NT2/D1 (cell line): ENCODE data around the gene MIER2.

Experiments used
- DNase-seq: peaks from one replicate; pipeline ENCODE4 v3.0.0-alpha.2; 2011; ENCODE audit warnings: low read depth, low spot score
- H3K27me3 ChIP-seq: 2 replicates; pipeline ENCODE4 v1.6.0; 2011; ENCODE audit warnings: mild to moderate bottlenecking; ENCODE audit not compliant: insufficient read length, insufficient read depth
- H3K36me3 ChIP-seq: 2 replicates; pipeline ENCODE4 v1.6.1; 2011; ENCODE audit warnings: mild to moderate bottlenecking, low read length, mixed read lengths; ENCODE audit not compliant: insufficient read depth, insufficient read length
- H3K4me1 ChIP-seq: 2 replicates; pipeline ENCODE4 v1.5.1; 2011; ENCODE audit not compliant: insufficient read depth, insufficient read length
- H3K4me3 ChIP-seq: 2 replicates; pipeline ENCODE4 v1.5.1; 2011; ENCODE audit warnings: low read depth; ENCODE audit not compliant: insufficient read length
- H3K9ac ChIP-seq: 2 replicates; pipeline ENCODE4 v1.6.0; 2011; ENCODE audit warnings: low read depth; ENCODE audit not compliant: insufficient read length
- H3K9me3 ChIP-seq: 2 replicates; pipeline ENCODE4 v1.5.1; 2011; ENCODE audit warnings: mild to moderate bottlenecking, low read length; ENCODE audit not compliant: insufficient read depth
- SUZ12 ChIP-seq: IDR thresholded peaks from 2 replicates; pipeline ENCODE4 v1.6.1; 2011; ENCODE audit not compliant: insufficient read length, insufficient read depth; ENCODE audit errors: extremely low read depth
- YY1 ChIP-seq: IDR thresholded peaks from 2 replicates; pipeline ENCODE4 v1.6.1; 2011; ENCODE audit not compliant: insufficient read length, insufficient read depth
- ZNF274 ChIP-seq: IDR thresholded peaks from 2 replicates; pipeline ENCODE4 v1.6.1; 2011; ENCODE audit warnings: mild to moderate bottlenecking, low read depth, low read length

The MIER2 gene

GRCh38 chr19:282501-282900, 62.1 kb downstream of the MIER2 start:
- no peak for DNase-seq

DNA sequence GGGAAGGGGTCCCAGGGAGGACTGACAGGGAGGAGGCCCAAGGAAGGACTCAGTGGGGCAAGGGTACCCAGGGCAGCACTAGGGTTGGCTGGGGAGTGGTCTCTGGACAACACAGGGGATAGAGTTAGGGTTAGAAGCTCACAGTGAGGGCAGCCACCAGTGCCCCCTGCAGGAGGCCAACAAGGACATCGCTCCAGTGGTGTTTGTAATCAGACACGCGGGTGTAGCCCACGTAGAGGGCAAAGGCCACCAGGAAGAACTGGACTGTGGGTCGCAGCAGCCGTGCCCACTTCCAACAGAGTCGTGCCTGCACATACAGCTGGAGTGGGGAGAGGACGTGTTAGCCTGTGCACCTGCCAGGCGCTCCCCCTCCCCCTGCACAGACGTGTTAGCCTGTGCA, 62.6 kb downstream of the MIER2 start:
- no peak overlapping the region for H3K4me3 ChIP-seq
- peaks cover 9% of the 10 kb centered on the region for H3K4me1 ChIP-seq
- H3K9ac ChIP-seq: no peak overlapping the region
- no peaks in the 10 kb centered on the region for H3K9me3 ChIP-seq
- peaks cover 21% of the 10 kb centered on the region for H3K36me3 ChIP-seq
- H3K27me3 ChIP-seq: no peaks in the 10 kb centered on the region
- no peak for DNase-seq
- no peak for TF ChIP-seq ZNF274
- TF ChIP-seq YY1: no peak
- no peak for TF ChIP-seq SUZ12

More at GRCh38 chr19:282501-282900, 62.1 kb downstream of the MIER2 start:
- Histone ChIP-seq H3K4me3 (no peak overlapping the region), H3K4me1 (peaks cover 9% of the 10 kb centered on the region), H3K36me3 (peaks cover 26% of the 10 kb centered on the region), H3K27me3 (no peaks in the 10 kb centered on the region), H3K9ac (no peak overlapping the region), H3K9me3 (no peaks in the 10 kb centered on the region)
- TF ChIP-seq YY1 (no peak), ZNF274 (no peak), SUZ12 (no peak)

GRCh38 chr19:281156-281853, 63.3 kb downstream of the MIER2 start:
- DNase-seq: no peak
- no peaks in the 10 kb centered on the region for H3K27me3 ChIP-seq
- H3K36me3 ChIP-seq: peaks cover 21% of the 10 kb centered on the region
- H3K4me3 ChIP-seq: no peak overlapping the region
- no peaks in the 10 kb centered on the region for H3K9me3 ChIP-seq
- peaks cover 9% of the 10 kb centered on the region for H3K4me1 ChIP-seq
- H3K9ac ChIP-seq: no peak overlapping the region
- no peak for TF ChIP-seq ZNF274
- TF ChIP-seq SUZ12: no peak
- TF ChIP-seq YY1: no peak

GRCh38 chr19:280541-281009, 64.0 kb downstream of the MIER2 start:
- Histone ChIP-seq H3K4me1 (peaks cover 9% of the 10 kb centered on the region), H3K9me3 (no peaks in the 10 kb centered on the region), H3K36me3 (peaks cover 21% of the 10 kb centered on the region), H3K9ac (no peak overlapping the region), H3K27me3 (no peaks in the 10 kb centered on the region), H3K4me3 (no peak overlapping the region)
- TF ChIP-seq SUZ12 (no peak), YY1 (no peak), ZNF274 (no peak)
- DNase-seq: no peak

GRCh38 chr19:279656-280055, 64.9 kb downstream of the MIER2 start:
- Histone ChIP-seq H3K9me3 (no peaks in the 10 kb centered on the region), H3K9ac (no peak overlapping the region), H3K36me3 (peaks cover 21% of the 10 kb centered on the region), H3K27me3 (no peaks in the 10 kb centered on the region), H3K4me3 (no peak overlapping the region), H3K4me1 (peaks cover 9% of the 10 kb centered on the region)
- DNase-seq: no peak
- TF ChIP-seq YY1: no peak
- no peak for TF ChIP-seq ZNF274
- no peak for TF ChIP-seq SUZ12

GRCh38 chr19:279231-279630, 65.4 kb downstream of the MIER2 start:
- H3K9ac ChIP-seq: no peak overlapping the region
- H3K9me3 ChIP-seq: no peaks in the 10 kb centered on the region
- DNase-seq: no peak
- H3K36me3 ChIP-seq: peaks cover 21% of the 10 kb centered on the region
- H3K4me1 ChIP-seq: peaks cover 9% of the 10 kb centered on the region
- H3K27me3 ChIP-seq: no peaks in the 10 kb centered on the region
- TF ChIP-seq ZNF274 (no peak), SUZ12 (no peak), YY1 (no peak)
- H3K4me3 ChIP-seq: no peak overlapping the region

DNA sequence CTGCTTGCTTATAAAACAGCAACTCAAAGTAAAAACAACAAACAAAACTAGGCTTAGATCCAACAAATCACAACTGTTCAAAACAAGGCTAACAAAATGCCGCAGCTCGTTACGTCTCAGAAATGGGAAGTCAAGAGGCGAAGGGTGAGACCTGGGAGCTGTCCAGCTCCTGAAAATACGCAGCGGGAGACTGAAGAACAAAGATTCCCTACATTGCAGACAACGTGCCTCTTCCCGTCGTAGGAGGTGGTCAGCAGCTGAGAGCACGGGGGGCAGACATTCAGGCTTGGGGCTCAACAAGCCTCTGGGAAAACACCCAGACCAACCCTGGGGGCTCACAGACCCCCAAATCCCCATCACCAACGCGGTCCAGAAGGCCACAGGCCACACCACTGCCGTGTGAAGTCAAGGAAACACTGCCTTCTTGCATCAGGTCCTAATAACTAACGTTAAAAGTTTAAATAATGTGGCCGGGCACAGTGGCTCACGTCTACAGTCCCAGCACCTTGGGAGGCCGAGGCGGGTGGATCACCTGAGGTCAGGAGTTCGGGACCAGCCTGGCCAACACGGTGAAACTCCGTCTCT, 66.9 kb downstream of the MIER2 start:
- H3K9me3 ChIP-seq: no peaks in the 10 kb centered on the region
- no peaks in the 10 kb centered on the region for H3K27me3 ChIP-seq
- no peak overlapping the region for H3K9ac ChIP-seq
- no peak for TF ChIP-seq YY1
- no peak for TF ChIP-seq SUZ12
- no peak for TF ChIP-seq ZNF274
- DNase-seq: no peak
- peaks cover 9% of the 10 kb centered on the region for H3K4me1 ChIP-seq
- H3K4me3 ChIP-seq: no peak overlapping the region
- peaks cover 21% of the 10 kb centered on the region for H3K36me3 ChIP-seq
